Colonic mucosa (tissue), 4 donors: Measurements from ENCODE around the gene DTNB. TPM values are rescaled to one million over a fixed set of nuclear protein-coding genes. Genes with fewer than 3 reads are reported as not detected.

ENCODE experiments used
- DNase-seq: peaks from one replicate; pipeline ENCODE4 v3.0.0-alpha.2; 2020
- H3K27ac ChIP-seq: fragments of 200-600 bp; one replicate; pipeline ENCODE4 v1.8.0; 2021
- H3K27me3 ChIP-seq: fragments of 200-600 bp; one replicate; pipeline ENCODE4 v1.8.0; 2021
- H3K36me3 ChIP-seq: fragments of 200-600 bp; one replicate; pipeline ENCODE4 v1.8.0; 2021
- H3K4me1 ChIP-seq: fragments of 200-600 bp; one replicate; pipeline ENCODE4 v1.8.0; 2021; ENCODE audit warnings: mild to moderate bottlenecking
- H3K4me3 ChIP-seq: fragments of 200-600 bp; one replicate; pipeline ENCODE4 v1.8.0; 2021
- H3K9ac ChIP-seq, 2 donors: one replicate each; pipeline ENCODE4 v1.7.0; 2013; ENCODE audit warnings: control low read depth in 2 of 2, low read depth in 2 of 2, low read length in 2 of 2
- H3K9me3 ChIP-seq: fragments of 200-600 bp; one replicate; pipeline ENCODE4 v1.8.0; 2021
- CTCF ChIP-seq: fragments of 200-600 bp; IDR thresholded peaks from one replicate; pipeline ENCODE4 v1.8.0; 2022; ENCODE audit warnings: antibody characterized with exemption, mild to moderate bottlenecking
- intact Hi-C: fragments of 100-400 bp; cut with DNase I; formaldehyde crosslinking; loops from one replicate; pipeline ENCODE4 v1.14.1; 2022
- total RNA-seq, 2 donors: library from RNA; stranded (reverse); fragmentation: NEBNext Ultra II Directional in 1 of 2; extraction: Animal tissue kit (Norgen Biotek cat#: 25700) in 1 of 2; gene quantifications; one replicate each; pipeline ENCODE4 v1.2.1, GENCODE V29; 2021
- donor health status: healthy.
- donor health status: DM: no; HTN: no; CAD: no.
- donor health status: DM: no; HTN: no; CAD: no.

The DTNB gene
- total RNA-seq, 2 donors from 2014 or later = 5.2 to 9.3 TPM

- Histone ChIP-seq H3K4me1 (no peaks in the 10 kb centered on the region), H3K27ac (no peak overlapping the region), H3K9me3 (no peaks in the 10 kb centered on the region), H3K36me3 (no peaks in the 10 kb centered on the region), H3K27me3 (no peaks in the 10 kb centered on the region), H3K9ac (no peak overlapping the region), H3K4me3 (no peak overlapping the region)
- intact Hi-C loops = no loop called here
- no peak for DNase-seq
- TF ChIP-seq CTCF = peak; percentile 60
These were observed 26.9 kb upstream of the DTNB start for GRCh38 chr2:25700221-25700660.

DNA sequence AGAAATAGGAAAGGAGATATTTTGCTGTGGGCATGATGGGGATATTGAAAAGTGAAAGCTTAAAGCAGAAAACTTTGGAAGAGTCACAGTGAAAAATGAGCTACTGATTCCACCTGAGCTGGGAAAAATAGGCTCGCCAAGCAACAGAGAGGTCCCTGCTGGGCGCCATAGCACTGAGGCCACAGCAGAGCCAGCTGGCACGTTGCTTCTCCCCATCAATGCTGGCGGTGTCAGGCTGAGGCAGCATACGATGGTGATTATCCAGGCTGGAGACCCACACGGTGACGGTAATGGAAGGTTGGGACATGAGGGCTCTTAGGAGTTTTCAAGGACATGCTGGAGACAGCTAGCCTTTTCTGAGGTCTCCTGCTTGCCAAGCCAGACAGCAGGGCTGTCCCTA, 25.8 kb upstream of the DTNB start:
- Histone ChIP-seq H3K4me1 (no peaks in the 10 kb centered on the region), H3K9me3 (no peaks in the 10 kb centered on the region), H3K9ac (no peak overlapping the region), H3K4me3 (no peak overlapping the region), H3K27ac (no peak overlapping the region), H3K36me3 (no peaks in the 10 kb centered on the region), H3K27me3 (no peaks in the 10 kb centered on the region)
- intact Hi-C loops = no loop called here
- DNase-seq = no peak
- TF ChIP-seq CTCF = no peak

GRCh38 chr2:25698752-25699151, 25.4 kb upstream of the DTNB start:
- no peaks in the 10 kb centered on the region for H3K36me3 ChIP-seq
- no peak for TF ChIP-seq CTCF
- DNase-seq = no peak
- H3K4me1 ChIP-seq = no peaks in the 10 kb centered on the region
- H3K4me3 ChIP-seq = no peak overlapping the region
- no peaks in the 10 kb centered on the region for H3K27me3 ChIP-seq
- no peak overlapping the region for H3K9ac ChIP-seq
- H3K9me3 ChIP-seq = no peaks in the 10 kb centered on the region
- no peak overlapping the region for H3K27ac ChIP-seq
- intact Hi-C loops = no loop called here

DNA sequence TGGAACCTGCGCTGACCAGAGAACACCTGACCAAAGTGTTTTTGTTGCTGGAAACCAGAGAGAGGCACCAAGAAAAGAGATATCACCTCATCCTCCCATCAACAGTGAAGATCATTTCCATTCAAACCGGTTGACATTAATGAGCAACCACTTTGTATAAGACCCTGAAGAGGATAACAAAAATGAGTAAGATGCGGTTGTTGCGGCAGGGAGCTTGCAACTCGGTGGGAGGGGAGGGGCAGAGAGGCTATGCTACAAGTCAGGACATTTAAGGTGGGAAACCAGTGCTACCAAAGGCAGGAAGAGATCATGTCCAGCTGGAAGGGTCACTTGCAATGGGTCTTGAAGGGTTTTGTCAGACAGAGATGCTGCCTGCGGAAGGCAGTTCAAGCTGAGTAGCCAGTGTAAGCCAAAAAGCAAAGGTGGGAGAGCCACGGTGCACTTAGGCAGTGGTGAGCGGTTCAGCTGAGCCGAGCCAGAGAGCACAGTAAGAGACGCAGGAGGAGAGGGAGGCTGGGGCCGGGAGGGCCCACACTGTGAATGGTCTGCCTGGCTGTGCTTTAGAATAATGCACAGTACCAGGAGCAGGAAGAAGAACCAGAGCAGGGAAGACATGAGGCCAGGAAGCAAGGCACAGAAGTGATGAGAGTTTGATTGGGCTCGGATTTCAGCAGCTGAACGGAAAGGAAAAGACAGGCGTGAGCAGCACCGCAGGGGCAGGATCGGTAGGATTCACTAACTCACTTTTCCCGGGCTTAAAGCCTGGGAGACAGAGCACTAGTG, 24.4 kb upstream of the DTNB start:
- Histone ChIP-seq H3K4me3 (no peak overlapping the region), H3K36me3 (no peaks in the 10 kb centered on the region), H3K4me1 (no peaks in the 10 kb centered on the region), H3K9ac (no peak overlapping the region), H3K9me3 (no peaks in the 10 kb centered on the region), H3K27me3 (no peaks in the 10 kb centered on the region), H3K27ac (no peak overlapping the region)
- no peak for TF ChIP-seq CTCF
- no peak for DNase-seq
- intact Hi-C loops = no loop called here

DNA sequence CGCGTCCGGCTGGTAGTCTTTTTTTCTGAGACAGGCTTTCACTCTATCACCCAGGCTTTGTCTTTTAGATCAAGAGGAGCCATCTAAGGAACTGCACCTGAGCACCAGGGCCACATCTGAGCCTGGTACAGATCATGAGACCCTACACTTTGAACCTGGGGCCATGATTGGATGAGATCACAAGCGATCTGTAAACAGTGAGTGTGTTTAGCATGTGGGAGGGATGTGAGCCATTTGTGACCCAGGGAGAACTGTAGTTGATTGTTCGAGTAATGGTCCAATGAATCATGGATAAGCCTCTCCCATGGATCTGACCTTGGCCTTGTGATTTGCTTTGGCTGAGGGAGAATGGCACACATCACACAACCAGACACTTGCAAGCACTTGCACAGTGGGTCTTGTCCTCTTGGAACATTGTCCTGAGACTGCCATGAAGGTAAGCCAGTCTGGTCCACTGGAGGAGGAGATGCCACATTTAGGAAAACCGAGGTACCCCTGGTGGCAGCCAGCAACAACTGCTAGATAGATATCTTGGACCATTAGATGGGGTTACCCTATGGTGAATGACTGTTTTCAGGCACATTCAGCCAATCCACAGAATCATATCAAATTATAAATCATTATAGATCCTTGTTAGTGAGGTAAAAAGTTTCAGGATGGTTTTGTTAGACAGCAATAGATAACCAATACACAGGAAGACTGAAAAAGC, 19.5 kb upstream of the DTNB start:
- no peak for TF ChIP-seq CTCF
- Histone ChIP-seq H3K36me3 (no peaks in the 10 kb centered on the region), H3K9me3 (no peaks in the 10 kb centered on the region), H3K4me1 (no peaks in the 10 kb centered on the region), H3K4me3 (no peak overlapping the region), H3K27me3 (no peaks in the 10 kb centered on the region), H3K27ac (no peak overlapping the region), H3K9ac (no peak overlapping the region)
- intact Hi-C loops = no loop called here
- no peak for DNase-seq
